K562 (cell line): Measurements from ENCODE around the gene LRRC75A. TPM values are rescaled to one million over a fixed set of nuclear protein-coding genes. Genes with fewer than 3 reads are reported as not detected.
A peak's percentile ranks its signal among the peaks of the same experiment; 100 is the strongest.
"Not testable (repeated sequence)": the region's sequence is repeated elsewhere in the genome, so short reads cannot be mapped to it uniquely, and the experiment has no call there.

Experiments used
- ATAC-seq: fragments of 200-7000 bp; cut with Tn5 transposase; 3 replicates; pipeline ENCODE4 v1.9.1; 2020; ENCODE audit warnings: moderate library complexity
- BruUV-seq: library from RNA; stranded (reverse); fragments of 400-500 nt; replicated peaks from 2 replicates; lab custom pipeline; 2021; lab: Mats Ljungman, UMichigan
- CTCF ChIA-PET: fragments of 300-600 bp; formaldehyde crosslinking; extraction: SDS; loops from one replicate; lab custom pipeline; 2021; ENCODE audit warnings: low intra/inter-chr PET ratio; lab: Yijun Ruan, JAX
- POLR2A ChIA-PET: fragments of 300-600, 350-650 bp; sonication (Branson Sonifier 250); formaldehyde crosslinking; extraction: SDS; loops from one replicate; lab custom pipeline; 2021; ENCODE audit warnings: antibody characterized with exemption, inconsistent platforms; lab: Yijun Ruan, JAX
- DNase-seq, 4 experiments: peaks; one replicate each; pipeline versions ENCODE4 v3.0.0 to v3.0.0-alpha.2; 2011 to 2018; ENCODE audit warnings: low spot score in 3 of 4, mixed read lengths in 3 of 4; ENCODE audit errors: extremely low read depth in 1 of 4
- FAIRE-seq: peaks from 2 replicates; lab custom pipeline; 2011; peaks lifted over from hg19 to GRCh38; lab: Jason Lieb, UNC
- H2AFZ ChIP-seq: 2 replicates; pipeline ENCODE4 v1.6.0; 2011; ENCODE audit warnings: low read depth, low read length, control low read depth, inconsistent platforms
- H3K27ac ChIP-seq: fragments of 200-600 bp; 3 replicates; pipeline ENCODE4 v1.8.0; 2011; ENCODE audit warnings: low read depth, mild to moderate bottlenecking, control low read depth, inconsistent platforms, low read length, moderate library complexity, mixed read lengths; ENCODE audit errors: extremely low read depth
- H3K27me3 ChIP-seq, 2 experiments: fragments of 300-600 bp in 1 of 2; 2 replicates in 1 of 2; 3 replicates in 1 of 2; pipeline versions ENCODE4 v1.6.0 to v1.8.0; 2011; ENCODE audit warnings: inconsistent platforms in 2 of 2, low read length in 2 of 2, mild to moderate bottlenecking in 1 of 2, mixed read lengths in 1 of 2, moderate library complexity in 1 of 2; ENCODE audit not compliant: control insufficient read depth in 2 of 2, insufficient read depth in 2 of 2
- H3K36me3 ChIP-seq: fragments of 300-600 bp; 3 replicates; pipeline ENCODE4 v1.8.0; 2011; ENCODE audit warnings: mild to moderate bottlenecking, low read length, inconsistent platforms; ENCODE audit not compliant: control insufficient read depth, insufficient read depth
- H3K4me1 ChIP-seq, 2 experiments: fragments of 200-600 bp in 1 of 2; replicated peaks in 1 of 2; 2 replicates in 1 of 2; 3 replicates in 1 of 2; pipeline versions ENCODE4 v1.5.1 to v1.8.0; 2011; ENCODE audit warnings: inconsistent platforms in 2 of 2, low read length in 2 of 2, mild to moderate bottlenecking in 1 of 2, mixed read lengths in 1 of 2, moderate library complexity in 1 of 2; ENCODE audit not compliant: control insufficient read depth in 2 of 2, insufficient read depth in 2 of 2
- H3K4me2 ChIP-seq: 2 replicates; pipeline ENCODE4 v1.6.1; 2011; ENCODE audit warnings: low read length, control low read depth, inconsistent platforms, mixed read lengths; ENCODE audit not compliant: insufficient read depth
- H3K4me3 ChIP-seq: fragments of 200-600 bp; sonication (generic), shearing (Covaris generic); 2 replicates; pipeline ENCODE4 v1.5.1; 2016; ENCODE audit warnings: control low read depth, inconsistent platforms
- H3K79me2 ChIP-seq: fragments of 200-600 bp; 3 replicates; pipeline ENCODE4 v1.8.0; 2011; ENCODE audit warnings: low read length, inconsistent platforms; ENCODE audit not compliant: control insufficient read depth, insufficient read depth
- H3K9ac ChIP-seq, 2 experiments: 2 replicates each; pipeline versions ENCODE4 v1.6.0 to v1.6.1; 2011; ENCODE audit warnings: low read depth in 2 of 2, low read length in 2 of 2, control low read depth in 1 of 2, inconsistent platforms in 1 of 2, mild to moderate bottlenecking in 1 of 2, mixed read lengths in 1 of 2; ENCODE audit not compliant: insufficient read depth in 1 of 2
- H3K9me1 ChIP-seq: one replicate; pipeline ENCODE4 v1.6.0; 2011; ENCODE audit warnings: inconsistent platforms, mild to moderate bottlenecking, low read length, moderate library complexity; ENCODE audit not compliant: control insufficient read depth, insufficient read depth
- H3K9me3 ChIP-seq: replicated peaks from 2 replicates; pipeline ENCODE4 v1.5.1; 2011; ENCODE audit warnings: low read depth, low read length, inconsistent platforms; ENCODE audit not compliant: control insufficient read depth, insufficient read depth
- H4K20me1 ChIP-seq: replicated peaks from 2 replicates; pipeline ENCODE4 v1.6.1; 2011; ENCODE audit warnings: low read length, inconsistent platforms, mixed read lengths; ENCODE audit not compliant: control insufficient read depth, insufficient read depth
- CHD2 ChIP-seq: IDR thresholded peaks from 2 replicates; pipeline ENCODE4 v1.6.1; 2011; ENCODE audit warnings: low read depth, low read length
- EWSR1 ChIP-seq: fragments of 450-650 bp; IDR thresholded peaks from 2 replicates; pipeline ENCODE4 v1.6.1; 2018; ENCODE audit warnings: borderline replicate concordance, mild to moderate bottlenecking, low read depth, moderate library complexity; ENCODE audit not compliant: partially characterized antibody
- RBM34 ChIP-seq: fragments of 200-400 bp; formaldehyde crosslinking; IDR thresholded peaks from 2 replicates; pipeline ENCODE4 v1.6.1; 2018; ENCODE audit warnings: low read length, borderline replicate concordance; ENCODE audit not compliant: insufficient read depth
- TSHZ1 ChIP-seq: fragments of 250-450 bp; sonication (Bioruptor Pico); IDR thresholded peaks from 2 replicates; pipeline ENCODE4 v1.4.0; 2020; ENCODE audit warnings: mild to moderate bottlenecking, moderate library complexity
- XRCC5 ChIP-seq: fragments of 200-400 bp; formaldehyde crosslinking; IDR thresholded peaks from 2 replicates; pipeline ENCODE4 v1.6.1; 2017; ENCODE audit warnings: low read depth, mild to moderate bottlenecking, low read length
- ZNF121 ChIP-seq: sonication (generic); formaldehyde crosslinking; conservative IDR thresholded peaks from 2 replicates; pipeline ENCODE4 v1.8.0; 2022; ENCODE audit warnings: missing genetic modification reagents
- WGBS: fragments of 100-300 bp; shearing (Covaris generic); methylation state at CpG from one replicate; pipeline ENCODE4 v1.1.6; 2016; ENCODE audit warnings: low coverage, mixed read lengths; ENCODE audit not compliant: insufficient coverage; ENCODE audit errors: missing lambda C conversion rate; 5-methylcytosine and 5-hydroxymethylcytosine counted together
- in situ Hi-C: fragments of 300-500 bp; cut with MboI; formaldehyde crosslinking; loops from 4 replicates; pipeline ENCODE4 v1.15.0; 2018; ENCODE audit warnings: inconsistent platforms, mixed read lengths
- intact Hi-C: fragments of 100-400 bp; cut with micrococcal nuclease; formaldehyde crosslinking; loops from 2 replicates; pipeline ENCODE4 v1.14.2; 2022
- polyA plus RNA-seq, 8 experiments: library from polyadenylated mRNA; depleted of rRNA in 4 of 8; stranded (reverse) in 5 of 8; unstranded in 3 of 8; fragments of >200 nt; fragmentation: Nextera tagmentation in 2 of 8; fragmentation: Illumina TruSeq in 1 of 8; extraction: Ambion mirVana in 2 of 8; extraction: Trizol in 1 of 8; gene quantifications; 2 replicates each; pipeline versions ENCODE4 v1.2.1 to v1.2.3, GENCODE V29; 2011 to 2014; ENCODE audit warnings: inconsistent platforms in 1 of 8, missing spikeins in 1 of 8
- total RNA-seq, 7 experiments: library from RNA; depleted of rRNA in 6 of 7; stranded (reverse); fragments of >200 nt in 6 of 7; fragmentation: Illumina TruSeq in 2 of 7; extraction: Trizol in 2 of 7; gene quantifications; 2 replicates each; pipeline versions ENCODE4 v1.2.1 to v1.2.3, GENCODE V29; 2011 to 2021; ENCODE audit warnings: low replicate concordance in 1 of 7
- TF ChIP-seq, protein P1 (sequence below): IDR thresholded peaks from 2 replicates; pipeline ENCODE4 v1.6.1; 2012; ENCODE audit warnings: low read depth, low read length, improper control_type of control experiment, borderline replicate concordance

The LRRC75A gene
- total and polyA plus RNA-seq, 9 of the 15 experiments (the other 6 are each of a cell fraction or from before 2014, with no cell fraction given) = 0.04 to 0.34 (median 0.08) TPM; not detected in 5

- FAIRE-seq = not testable (repeated sequence)
- CTCF ChIA-PET = interaction anchor here (0.6 to 1.9 kb wide), 2 partner anchors 52 to 69 kb away, joined by 4 to 7 read pairs; no protein-coding TSS in a partner anchor
- in situ Hi-C loops = loop anchor here (5.0 kb wide), 1 partner anchor 75 kb away; no protein-coding TSS in a partner anchor
Observed at GRCh38 chr17:16452268-16452667, 39.7 kb downstream of the LRRC75A start.

GRCh38 chr17:16450028-16450427 is 42.0 kb downstream of the LRRC75A start:
- in situ Hi-C loops = loop anchor here (5.0 kb wide), 1 partner anchor 77 kb away; no protein-coding TSS in a partner anchor
- H3K27me3 ChIP-seq = no peaks in the 10 kb centered on the region
- H3K79me2 ChIP-seq = peaks cover 8% of the 10 kb centered on the region; the same call in 1 of the 3 replicates
- TF ChIP-seq CHD2 (no peak), EWSR1 (no peak), RBM34 (no peak), TSHZ1 (CRISPR knock-in tag) (no peak), XRCC5 (no peak)
- TF ChIP-seq, protein P1, sequence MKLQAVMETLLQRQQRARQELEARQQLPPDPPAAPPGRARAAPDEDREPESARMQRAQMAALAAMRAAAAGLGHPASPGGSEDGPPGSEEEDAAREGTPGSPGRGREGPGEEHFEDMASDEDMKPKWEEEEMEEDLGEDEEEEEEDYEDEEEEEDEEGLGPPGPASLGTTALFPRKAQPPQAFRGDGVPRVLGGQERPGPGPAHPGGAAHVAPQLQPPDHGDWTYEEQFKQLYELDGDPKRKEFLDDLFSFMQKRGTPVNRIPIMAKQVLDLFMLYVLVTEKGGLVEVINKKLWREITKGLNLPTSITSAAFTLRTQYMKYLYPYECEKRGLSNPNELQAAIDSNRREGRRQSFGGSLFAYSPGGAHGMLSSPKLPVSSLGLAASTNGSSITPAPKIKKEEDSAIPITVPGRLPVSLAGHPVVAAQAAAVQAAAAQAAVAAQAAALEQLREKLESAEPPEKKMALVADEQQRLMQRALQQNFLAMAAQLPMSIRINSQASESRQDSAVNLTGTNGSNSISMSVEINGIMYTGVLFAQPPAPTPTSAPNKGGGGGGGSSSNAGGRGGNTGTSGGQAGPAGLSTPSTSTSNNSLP = no peak

More at GRCh38 chr17:16452268-16452667, 39.7 kb downstream of the LRRC75A start:
- not testable (repeated sequence) for H3K27me3 ChIP-seq, H3K79me2 ChIP-seq, H3K27ac ChIP-seq, H3K4me3 ChIP-seq, H3K9ac ChIP-seq, BruUV-seq, H3K9me3 ChIP-seq, H3K4me2 ChIP-seq, ATAC-seq, DNase-seq, H3K9me1 ChIP-seq, H2AFZ ChIP-seq
- TF ChIP-seq ZNF121 = 0 out of 2 replicates have a peak, but pooled peaks have one; percentile 15
- 90% methylated on average over 5 of the region's 8 CpGs for WGBS
- intact Hi-C loops = loop anchor here (2.0 to 10.0 kb wide), 2 partner anchors 69 to 87 kb away; no protein-coding TSS in a partner anchor
- POLR2A ChIA-PET = interaction anchor here (0.8 to 4.5 kb wide), 2 partner anchors 9 to 11 kb away, joined by 3 to 31 read pairs; no protein-coding TSS in a partner anchor
- Histone ChIP-seq H4K20me1 (peaks cover 26% of the 10 kb centered on the region), H3K36me3 (peaks cover 40% of the 10 kb centered on the region; the same call in 2 of the 3 replicates), H3K4me1 (peaks cover 0 to 13% of the 10 kb centered on the region in 2 experiments; a peak in 2 of 5 replicates)

More at GRCh38 chr17:16450028-16450427, 42.0 kb downstream of the LRRC75A start:
- no peak for DNase-seq
- 83% methylated on average over 1 of the region's 4 CpGs for WGBS
- CTCF ChIA-PET = interaction anchor here (0.8 kb wide), 1 partner anchor 86 kb away, joined by 3 read pairs; no protein-coding TSS in a partner anchor
- POLR2A ChIA-PET = interaction anchor here (0.6 to 4.5 kb wide), 3 partner anchors 9 to 64 kb away, joined by 3 to 31 read pairs (median 3); no protein-coding TSS in a partner anchor
- no peak overlapping the region for H3K9ac ChIP-seq
- intact Hi-C loops = loop anchor here (10.0 kb wide), 1 partner anchor 85 kb away; no protein-coding TSS in a partner anchor
- peaks cover 0 to 13% of the 10 kb centered on the region in 2 experiments; a peak in 3 of 5 replicates for H3K4me1 ChIP-seq
- peaks cover 51% of the 10 kb centered on the region; the same call in 2 of the 3 replicates for H3K36me3 ChIP-seq
- no peak overlapping the region for H3K4me3 ChIP-seq
- FAIRE-seq = no peak
- H4K20me1 ChIP-seq = peaks cover 38% of the 10 kb centered on the region
- ATAC-seq = no peak
- no peaks in the 10 kb centered on the region for H3K9me1 ChIP-seq
- no peak overlapping the region for H3K27ac ChIP-seq
- no peaks in the 10 kb centered on the region for H3K9me3 ChIP-seq
- BruUV-seq = no TSS peak
- H2AFZ ChIP-seq = no peak overlapping the region
- no peak overlapping the region for H3K4me2 ChIP-seq
